ENCODE results near the gene GNAT2.

GNAT2 gene

GRCh38 chr1:109582021-109582420 is 37.4 kb downstream of the GNAT2 start:
- no peak overlapping the region for H3K4me3 ChIP-seq (ENCODE audit: control insufficient read depth, low read depth, low read length)
- TF ChIP-seq CTCF (IDR thresholded peaks at IDR 0.05; ENCODE audit: control insufficient read depth, insufficient read depth, low read depth, low read length, missing control alignments), result no peak
- DNase-seq (ENCODE audit: low read depth), result no peak

GRCh38 chr1:109579491-109579890 is 39.9 kb downstream of the GNAT2 start:
- no peak for DNase-seq (ENCODE audit: low read depth)
- no peak overlapping the region for H3K4me3 ChIP-seq (ENCODE audit: control insufficient read depth, low read depth, low read length)
- TF ChIP-seq CTCF (IDR thresholded peaks at IDR 0.05; ENCODE audit: control insufficient read depth, insufficient read depth, low read depth, low read length, missing control alignments), result no peak

GRCh38 chr1:109578947-109579443 is 40.4 kb downstream of the GNAT2 start:
- no peak overlapping the region for H3K4me3 ChIP-seq (ENCODE audit: control insufficient read depth, low read depth, low read length)
- no peak for DNase-seq (ENCODE audit: low read depth)
- no peak for TF ChIP-seq CTCF (IDR thresholded peaks at IDR 0.05; ENCODE audit: control insufficient read depth, insufficient read depth, low read depth, low read length, missing control alignments)

- no peak overlapping the region for H3K4me3 ChIP-seq (ENCODE audit: control insufficient read depth, low read depth, low read length)
Observed at GRCh38 chr1:109573785-109574184, 45.6 kb downstream of the GNAT2 start.

GRCh38 chr1:109570414-109570813 is 49.0 kb downstream of the GNAT2 start:
- no peak for TF ChIP-seq CTCF (IDR thresholded peaks at IDR 0.05; ENCODE audit: control insufficient read depth, insufficient read depth, low read depth, low read length, missing control alignments)
- no peak for DNase-seq (ENCODE audit: low read depth)
- no peak overlapping the region for H3K4me3 ChIP-seq (ENCODE audit: control insufficient read depth, low read depth, low read length)

More at GRCh38 chr1:109573785-109574184, 45.6 kb downstream of the GNAT2 start:
- DNase-seq (ENCODE audit: low read depth), result no peak
- TF ChIP-seq CTCF (IDR thresholded peaks at IDR 0.05; ENCODE audit: control insufficient read depth, insufficient read depth, low read depth, low read length, missing control alignments), result no peak

GRCh38 chr1:109569323-109569722 is 50.1 kb downstream of the GNAT2 start:
- TF ChIP-seq CTCF (IDR thresholded peaks at IDR 0.05; ENCODE audit: control insufficient read depth, insufficient read depth, low read depth, low read length, missing control alignments), result no peak
- no peak for DNase-seq (ENCODE audit: low read depth)
- no peak overlapping the region for H3K4me3 ChIP-seq (ENCODE audit: control insufficient read depth, low read depth, low read length)

Data from AG09309 (cell line).